ENCODE results near the gene ABCC8.

Gene ABCC8

DNA sequence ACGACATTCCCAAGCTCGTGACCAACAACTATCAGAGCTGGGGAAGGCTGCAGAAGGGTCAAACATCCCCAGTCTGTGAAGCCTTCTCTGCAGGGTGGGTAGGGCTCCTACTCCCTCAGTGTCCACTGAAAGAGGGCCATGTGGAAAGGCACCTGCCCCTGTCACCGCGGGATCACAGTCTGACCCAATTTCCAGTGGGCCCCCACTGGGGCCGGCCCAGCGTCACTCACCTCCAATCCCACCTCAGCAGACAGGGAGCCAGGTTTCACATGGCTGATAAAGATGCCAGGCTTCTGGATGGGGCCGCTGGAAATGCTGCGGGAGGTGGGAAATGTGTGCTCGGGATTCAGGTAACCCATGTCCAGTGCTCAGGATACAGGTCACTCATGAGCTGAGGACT is 47.6 kb upstream of the ABCC8 start:
- no peak overlapping the region for H3K4me3 ChIP-seq (ENCODE audit: low read depth, low read length, poor library complexity, severe bottlenecking)
- H2AFZ ChIP-seq (ENCODE audit: low read length): no peak overlapping the region
- H3K9ac ChIP-seq (ENCODE audit: low read length): no peak overlapping the region
- no peaks in the 10 kb centered on the region for H3F3A ChIP-seq (ENCODE audit: insufficient read depth, low read length)
- no peaks in the 10 kb centered on the region for H4K20me1 ChIP-seq (ENCODE audit: insufficient read depth, low read length)
- H3K27me3 ChIP-seq (ENCODE audit: insufficient read depth, low read length): peaks cover 8% of the 10 kb centered on the region
- no peaks in the 10 kb centered on the region for H3K9me2 ChIP-seq (ENCODE audit: low read depth, low read length)
- H3K9me3 ChIP-seq (ENCODE audit: low read length): no peaks in the 10 kb centered on the region
- H3K4me2 ChIP-seq (ENCODE audit: low read length): no peak overlapping the region
- H3K27ac ChIP-seq (ENCODE audit: low read depth, low read length, poor library complexity, severe bottlenecking): no peak overlapping the region
- H3K4me1 ChIP-seq (ENCODE audit: insufficient read depth, low read length, severe bottlenecking): no peaks in the 10 kb centered on the region
- no peaks in the 10 kb centered on the region for H3K79me2 ChIP-seq (ENCODE audit: insufficient read depth, low read length)
- H3K36me3 ChIP-seq (ENCODE audit: insufficient read depth, low read length): no peaks in the 10 kb centered on the region
- TF ChIP-seq EZH2 (IDR thresholded peaks at IDR 0.05; ENCODE audit: borderline replicate concordance, low read length): no peak
- TF ChIP-seq, protein P1, sequence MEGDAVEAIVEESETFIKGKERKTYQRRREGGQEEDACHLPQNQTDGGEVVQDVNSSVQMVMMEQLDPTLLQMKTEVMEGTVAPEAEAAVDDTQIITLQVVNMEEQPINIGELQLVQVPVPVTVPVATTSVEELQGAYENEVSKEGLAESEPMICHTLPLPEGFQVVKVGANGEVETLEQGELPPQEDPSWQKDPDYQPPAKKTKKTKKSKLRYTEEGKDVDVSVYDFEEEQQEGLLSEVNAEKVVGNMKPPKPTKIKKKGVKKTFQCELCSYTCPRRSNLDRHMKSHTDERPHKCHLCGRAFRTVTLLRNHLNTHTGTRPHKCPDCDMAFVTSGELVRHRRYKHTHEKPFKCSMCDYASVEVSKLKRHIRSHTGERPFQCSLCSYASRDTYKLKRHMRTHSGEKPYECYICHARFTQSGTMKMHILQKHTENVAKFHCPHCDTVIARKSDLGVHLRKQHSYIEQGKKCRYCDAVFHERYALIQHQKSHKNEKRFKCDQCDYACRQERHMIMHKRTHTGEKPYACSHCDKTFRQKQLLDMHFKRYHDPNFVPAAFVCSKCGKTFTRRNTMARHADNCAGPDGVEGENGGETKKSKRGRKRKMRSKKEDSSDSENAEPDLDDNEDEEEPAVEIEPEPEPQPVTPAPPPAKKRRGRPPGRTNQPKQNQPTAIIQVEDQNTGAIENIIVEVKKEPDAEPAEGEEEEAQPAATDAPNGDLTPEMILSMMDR (IDR thresholded peaks at IDR 0.05; ENCODE audit: low read length): no peak

DNA sequence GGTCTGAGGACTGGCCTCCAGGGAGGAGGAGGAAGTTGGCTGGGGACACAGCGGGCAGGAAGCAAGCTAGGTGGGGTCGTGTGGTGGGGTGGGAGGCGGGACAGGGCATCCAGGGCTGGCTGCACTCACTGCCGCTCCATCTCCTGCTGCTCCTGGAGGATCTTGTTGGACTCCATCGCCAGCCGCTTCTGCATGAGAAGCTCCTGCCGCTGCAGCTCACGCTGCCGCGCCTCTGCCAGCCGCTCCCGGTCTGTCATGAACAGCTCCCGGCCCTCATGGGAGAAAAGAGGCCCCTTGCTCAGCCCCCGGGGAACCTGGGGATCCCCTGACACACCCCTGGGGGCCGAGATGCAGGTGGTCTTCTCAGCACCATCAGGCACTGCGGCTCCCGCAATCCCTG is 46.0 kb upstream of the ABCC8 start:
- no peak overlapping the region for H3K9ac ChIP-seq (ENCODE audit: low read length)
- no peak overlapping the region for H2AFZ ChIP-seq (ENCODE audit: low read length)
- no peaks in the 10 kb centered on the region; the same call in 1 of the 2 replicates for H3K27me3 ChIP-seq (ENCODE audit: insufficient read depth, low read length)

DNA sequence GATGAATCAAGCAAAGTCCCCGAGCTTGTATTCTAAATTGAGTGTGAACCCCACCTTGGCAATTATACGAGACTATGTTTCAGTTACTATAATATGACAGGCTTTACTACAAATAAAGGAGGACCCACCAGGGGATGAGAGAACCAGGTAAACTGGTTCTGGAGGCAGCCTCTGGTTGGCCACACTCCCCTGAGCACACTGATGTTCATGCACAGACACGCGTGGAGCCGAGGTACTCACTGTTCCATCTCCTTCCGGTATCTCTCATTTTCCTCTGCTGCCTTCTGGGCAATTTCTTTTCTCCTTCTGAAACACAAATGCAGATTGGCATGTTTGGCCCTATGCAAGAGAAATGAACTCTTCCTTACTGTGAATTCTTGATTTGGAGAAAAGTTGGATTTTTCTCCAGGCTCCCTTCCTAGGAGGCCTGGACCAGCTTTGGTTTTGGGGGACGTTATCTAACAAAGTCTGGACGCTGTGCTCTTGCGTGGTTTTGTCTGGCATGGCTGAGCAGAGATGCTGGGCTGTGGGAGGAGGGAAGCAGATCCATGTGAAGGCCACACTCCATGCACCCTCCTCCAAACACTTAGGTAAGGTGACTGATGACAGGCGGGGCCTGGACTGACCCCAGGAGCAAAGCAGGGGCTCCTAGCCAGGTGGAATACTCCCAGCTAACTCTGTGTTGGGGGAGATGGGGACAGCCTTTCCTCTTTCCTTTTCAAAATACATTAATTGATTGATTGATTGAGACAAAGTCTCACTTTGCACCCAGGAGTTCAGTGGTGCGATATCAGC is 44.7 kb upstream of the ABCC8 start:
- no peaks in the 10 kb centered on the region for H3K9me3 ChIP-seq (ENCODE audit: low read length)
- H2AFZ ChIP-seq (ENCODE audit: low read length): no peak overlapping the region
- H3K36me3 ChIP-seq (ENCODE audit: insufficient read depth, low read length): no peaks in the 10 kb centered on the region
- no peaks in the 10 kb centered on the region for H3K79me2 ChIP-seq (ENCODE audit: insufficient read depth, low read length)
- no peak overlapping the region for H3K4me3 ChIP-seq (ENCODE audit: low read depth, low read length, poor library complexity, severe bottlenecking)
- H3K4me1 ChIP-seq (ENCODE audit: insufficient read depth, low read length, severe bottlenecking): no peaks in the 10 kb centered on the region
- no peak overlapping the region for H3K9ac ChIP-seq (ENCODE audit: low read length)
- no peak overlapping the region for H3K27ac ChIP-seq (ENCODE audit: low read depth, low read length, poor library complexity, severe bottlenecking)
- no peak for TF ChIP-seq EZH2 (IDR thresholded peaks at IDR 0.05; ENCODE audit: borderline replicate concordance, low read length)
- TF ChIP-seq, protein P1 (IDR thresholded peaks at IDR 0.05; ENCODE audit: low read length): no peak
- no peak overlapping the region for H3K4me2 ChIP-seq (ENCODE audit: low read length)
- H4K20me1 ChIP-seq (ENCODE audit: insufficient read depth, low read length): no peaks in the 10 kb centered on the region
- H3F3A ChIP-seq (ENCODE audit: insufficient read depth, low read length): no peaks in the 10 kb centered on the region
- no peaks in the 10 kb centered on the region; the same call in 1 of the 2 replicates for H3K27me3 ChIP-seq (ENCODE audit: insufficient read depth, low read length)
- H3K9me2 ChIP-seq (ENCODE audit: low read depth, low read length): no peaks in the 10 kb centered on the region

More for the DNA sequence above, 46.0 kb upstream of the ABCC8 start:
- Histone ChIP-seq H3K27ac (ENCODE audit: low read depth, low read length, poor library complexity, severe bottlenecking) (no peak overlapping the region), H4K20me1 (ENCODE audit: insufficient read depth, low read length) (no peaks in the 10 kb centered on the region), H3K36me3 (ENCODE audit: insufficient read depth, low read length) (no peaks in the 10 kb centered on the region), H3K9me2 (ENCODE audit: low read depth, low read length) (no peaks in the 10 kb centered on the region), H3F3A (ENCODE audit: insufficient read depth, low read length) (no peaks in the 10 kb centered on the region), H3K79me2 (ENCODE audit: insufficient read depth, low read length) (no peaks in the 10 kb centered on the region), H3K4me3 (ENCODE audit: low read depth, low read length, poor library complexity, severe bottlenecking) (no peak overlapping the region), H3K4me2 (ENCODE audit: low read length) (no peak overlapping the region), H3K9me3 (ENCODE audit: low read length) (no peaks in the 10 kb centered on the region), H3K4me1 (ENCODE audit: insufficient read depth, low read length, severe bottlenecking) (no peaks in the 10 kb centered on the region)
- TF ChIP-seq, protein P1 (IDR thresholded peaks at IDR 0.05; ENCODE audit: low read length): no peak
- no peak for TF ChIP-seq EZH2 (IDR thresholded peaks at IDR 0.05; ENCODE audit: borderline replicate concordance, low read length)

Data from OCI-LY1 (cell line).